GOT3 (cell line): ENCODE measurements around the gene USP49.
"Not testable (repeated sequence)": the region's sequence is repeated elsewhere in the genome, so short reads cannot be mapped to it uniquely, and the experiment has no call there.

Experiments
- DNase-seq: peaks from one replicate; lab custom pipeline; 2025; ENCODE audit warnings: mixed read lengths; lab: John Stamatoyannopoulos, UW

Gene USP49

DNA sequence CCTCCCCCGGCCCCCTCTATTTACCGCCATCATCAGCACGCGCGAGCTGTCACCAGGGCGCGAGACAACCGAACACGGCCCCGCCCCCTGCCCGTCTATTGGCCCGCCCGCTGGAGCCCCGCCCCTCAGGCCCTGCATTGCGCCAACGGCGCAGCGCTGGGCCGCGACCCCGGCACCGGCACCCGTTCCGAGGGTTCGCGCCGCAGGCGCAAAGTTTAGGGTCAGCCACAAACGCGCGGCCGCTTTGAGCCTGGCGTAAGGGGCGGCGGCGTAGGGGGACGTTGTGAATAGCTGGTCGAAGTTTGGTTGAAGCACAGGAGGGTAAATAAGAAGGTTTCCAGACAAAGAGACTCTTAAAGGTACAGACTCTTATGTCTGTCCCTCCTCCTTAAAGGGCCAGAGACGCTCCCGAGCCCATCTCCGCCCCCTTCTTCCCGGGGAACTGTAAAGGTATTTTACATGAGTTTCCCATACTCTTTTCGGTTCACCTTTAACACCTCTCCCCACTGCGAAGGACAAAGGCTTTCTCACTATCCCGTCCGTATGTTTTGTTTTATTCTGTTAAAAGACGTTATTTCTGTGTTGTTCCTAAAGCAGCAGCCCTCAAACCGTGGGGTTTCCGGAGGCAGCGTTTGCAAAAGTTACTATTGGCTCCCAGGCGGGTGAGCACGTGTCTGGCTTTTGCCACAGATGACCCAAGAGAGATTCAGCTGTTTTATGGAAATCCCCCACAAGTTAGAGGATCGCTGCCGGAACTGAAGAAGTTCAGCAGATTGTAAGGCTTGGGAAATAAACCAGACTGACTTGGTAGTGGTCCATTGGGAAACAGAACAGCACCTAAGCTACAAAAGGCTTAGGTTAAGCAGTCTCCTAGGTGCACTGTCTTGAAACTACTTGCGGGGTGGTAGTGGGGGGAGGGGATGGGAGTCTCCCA lies at the start of gene USP49:
USP49 (minus strand) TSS at position 76 of the 934 bp plus-strand sequence. CDS start 88,392 bp downstream, outside the sequence.
- peak; percentile 42 for DNase-seq

DNA sequence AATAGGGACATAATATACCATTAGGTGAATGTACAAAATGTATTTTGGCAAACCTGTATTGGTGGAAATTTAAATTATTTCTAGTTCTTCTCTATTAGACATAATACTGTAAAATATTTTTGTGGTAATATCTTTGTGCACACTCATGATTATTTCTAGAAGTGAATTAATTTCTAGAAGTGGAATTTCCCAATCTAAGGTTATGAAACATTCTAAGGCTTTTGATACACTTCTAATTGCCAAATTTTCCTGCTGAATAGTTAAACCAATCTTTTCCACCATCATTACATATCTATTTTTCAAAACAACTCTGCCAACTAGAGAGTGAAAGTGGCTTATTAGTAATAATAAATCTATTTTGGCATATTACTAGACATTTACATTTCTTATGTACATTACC lies 48.3 kb upstream of the USP49 start:
- no peak for DNase-seq

DNA sequence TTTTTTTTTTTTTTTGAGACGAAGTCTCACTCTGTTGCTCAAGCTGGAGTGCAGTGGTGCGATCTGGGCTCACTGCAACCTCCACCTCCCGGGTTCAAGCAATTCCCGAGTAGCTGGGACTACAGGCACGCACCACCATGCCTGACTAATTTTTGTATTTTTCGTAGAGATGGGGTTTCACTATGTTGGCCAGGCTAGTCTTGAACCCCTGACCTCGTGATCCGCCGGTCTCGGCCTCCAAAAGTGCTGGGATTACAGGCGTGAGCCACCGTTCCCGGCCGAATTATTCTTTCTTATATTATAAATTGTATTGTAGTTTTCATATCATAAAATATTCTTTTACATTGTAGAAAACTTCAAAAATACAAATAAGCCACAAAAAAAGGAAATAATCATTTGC lies 47.7 kb upstream of the USP49 start:
- not testable (repeated sequence) for DNase-seq

DNA sequence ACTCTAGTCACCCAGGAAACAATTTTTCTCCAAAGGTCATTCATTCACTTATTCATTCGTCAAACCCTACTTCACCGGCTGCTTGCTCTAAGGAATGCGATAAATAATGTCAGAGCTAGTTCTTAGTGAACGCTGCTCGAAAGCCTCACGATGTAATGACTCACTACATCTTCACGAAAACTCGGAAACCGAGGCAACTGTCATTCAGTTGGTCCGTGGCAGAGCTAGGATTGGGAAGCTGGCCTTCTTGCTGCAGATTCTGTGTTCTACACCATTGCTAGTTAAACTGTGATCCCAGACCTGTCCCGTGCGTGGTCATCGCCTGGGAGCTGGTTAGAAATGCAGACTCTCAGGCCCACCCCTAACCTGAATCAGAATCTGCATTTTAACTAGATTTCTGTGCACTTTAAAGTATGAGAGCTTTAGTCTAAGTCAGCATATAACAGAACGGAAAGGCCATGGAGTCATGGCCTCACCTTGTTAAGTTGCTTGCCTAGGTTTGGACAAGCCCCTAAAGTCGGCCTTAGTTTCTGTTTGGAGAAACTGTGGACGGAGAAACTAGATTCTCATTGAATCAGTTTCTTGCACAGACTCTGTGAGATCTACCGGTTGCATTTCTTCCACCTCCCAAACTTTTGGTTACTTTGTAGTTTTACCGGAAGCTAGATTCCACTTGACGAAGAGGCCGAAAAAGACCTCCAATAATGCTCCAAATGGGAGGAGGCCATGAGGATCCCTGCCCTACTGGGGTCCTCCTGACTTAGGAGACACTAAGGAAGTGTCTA lies 47.1 kb upstream of the USP49 start:
- DNase-seq = no peak

DNA sequence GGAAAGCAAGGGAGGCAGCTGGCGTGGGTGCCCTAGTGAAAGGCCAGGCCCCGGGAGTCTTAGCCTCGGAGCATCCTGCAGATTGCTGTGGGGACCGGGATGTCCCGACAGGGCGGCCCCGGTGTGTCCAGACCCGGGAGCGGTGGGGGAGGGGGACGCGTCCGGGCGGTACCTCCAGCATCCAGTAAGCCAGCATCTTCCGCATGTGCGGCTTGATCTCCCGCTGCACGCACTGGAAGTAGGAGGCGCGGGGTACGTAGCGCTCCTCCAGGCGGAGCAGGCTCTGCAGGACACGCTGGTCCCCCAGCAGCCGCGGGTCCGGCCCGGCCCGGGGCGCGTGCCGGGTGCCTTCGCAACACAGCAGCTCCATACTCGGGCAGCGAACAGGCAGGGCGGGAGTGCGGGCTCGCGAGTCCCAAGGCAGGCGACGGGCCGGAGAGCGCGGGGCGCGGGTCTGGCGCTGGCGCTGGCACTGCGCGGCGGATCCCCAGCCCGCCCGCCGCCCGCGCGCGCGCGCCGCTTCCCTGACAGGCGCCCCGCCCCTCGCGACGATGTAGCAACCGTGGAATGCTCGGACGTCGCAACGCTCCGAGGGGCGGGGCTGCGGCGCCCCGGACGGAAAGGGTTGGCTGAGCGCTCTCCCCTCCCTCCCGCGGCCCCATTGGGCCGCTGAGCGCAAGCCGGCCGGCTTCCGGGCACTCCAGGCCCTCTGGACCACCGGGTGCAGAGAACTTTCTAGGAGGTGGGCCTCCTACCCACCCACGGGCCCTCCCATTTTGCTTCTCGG lies 46.3 kb upstream of the USP49 start, which contains the start of gene CCND3:
CCND3 (minus strand) TSS at position 529 of the 787 bp plus-strand sequence; CDS start at position 370, 159 bp downstream.
- DNase-seq = peak; percentile 67

DNA sequence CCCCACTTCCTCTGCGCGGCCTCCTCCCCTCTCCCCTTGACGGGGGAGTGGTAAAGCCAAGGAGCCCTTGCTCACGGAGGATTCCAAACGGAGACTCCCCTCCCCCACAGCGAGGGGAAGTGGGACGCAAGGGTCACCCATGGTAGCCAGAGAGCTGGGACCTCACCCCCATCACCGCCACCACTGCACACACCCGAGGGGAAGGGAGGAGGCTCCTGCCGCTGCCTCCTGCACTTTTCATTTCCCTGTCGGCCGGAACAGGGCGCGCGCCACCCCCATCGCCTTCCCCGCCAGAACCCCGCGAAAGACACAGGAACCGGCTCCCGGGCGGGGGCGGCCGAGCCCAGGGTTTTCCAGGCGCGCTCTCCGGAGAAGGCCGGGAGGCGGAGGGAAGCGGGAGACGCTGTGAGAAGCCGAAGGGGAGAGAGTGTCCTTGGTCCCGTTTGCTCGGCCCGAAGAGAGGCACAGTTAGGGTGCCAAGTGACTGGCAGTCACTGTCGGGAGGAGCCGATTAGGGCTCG lies 45.6 kb upstream of the USP49 start:
- no peak for DNase-seq

DNA sequence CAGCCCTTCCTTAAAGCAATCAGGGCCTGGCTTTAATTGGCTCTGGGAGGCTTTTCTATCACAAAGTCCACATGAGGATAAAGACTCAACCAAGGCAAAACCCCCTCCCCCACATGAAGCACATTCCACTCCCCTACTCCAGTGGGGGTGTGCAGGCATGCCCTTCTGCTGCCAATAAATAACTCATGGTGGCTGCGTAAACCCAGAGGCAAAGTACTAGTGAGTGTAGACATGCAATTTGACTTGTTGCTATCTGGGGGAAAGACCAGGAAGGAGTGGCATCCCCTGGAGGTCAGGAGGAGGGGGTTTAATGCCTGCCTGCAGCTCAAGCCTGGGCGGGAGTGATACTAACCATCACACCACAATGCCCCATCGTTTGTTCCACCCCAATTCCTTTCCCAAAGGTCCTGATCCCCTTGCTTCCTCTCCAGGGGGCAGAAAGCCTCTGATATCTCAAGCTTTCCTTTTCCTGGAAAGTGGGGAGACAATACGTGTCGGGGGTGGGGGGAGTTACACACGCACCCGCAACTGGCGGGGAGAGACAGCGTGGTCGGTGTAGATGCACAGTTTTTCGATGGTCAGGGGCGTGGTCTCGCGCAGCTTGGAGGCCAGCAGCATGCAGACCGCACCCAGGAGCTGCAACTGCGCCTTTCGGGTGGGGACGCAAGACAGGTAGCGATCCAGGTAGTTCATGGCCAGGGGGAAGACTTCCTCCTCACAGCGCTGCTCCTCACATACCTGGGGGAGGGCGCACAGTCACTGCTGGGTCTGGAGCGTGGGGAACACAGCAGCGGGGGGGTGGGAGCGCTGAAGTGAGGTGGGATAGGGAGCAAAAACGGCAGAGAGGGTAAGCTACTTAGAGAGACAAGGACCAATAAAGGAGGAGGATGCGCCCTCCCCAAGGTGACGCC lies 44.9 kb upstream of the USP49 start:
- peak; percentile 6 for DNase-seq

DNA sequence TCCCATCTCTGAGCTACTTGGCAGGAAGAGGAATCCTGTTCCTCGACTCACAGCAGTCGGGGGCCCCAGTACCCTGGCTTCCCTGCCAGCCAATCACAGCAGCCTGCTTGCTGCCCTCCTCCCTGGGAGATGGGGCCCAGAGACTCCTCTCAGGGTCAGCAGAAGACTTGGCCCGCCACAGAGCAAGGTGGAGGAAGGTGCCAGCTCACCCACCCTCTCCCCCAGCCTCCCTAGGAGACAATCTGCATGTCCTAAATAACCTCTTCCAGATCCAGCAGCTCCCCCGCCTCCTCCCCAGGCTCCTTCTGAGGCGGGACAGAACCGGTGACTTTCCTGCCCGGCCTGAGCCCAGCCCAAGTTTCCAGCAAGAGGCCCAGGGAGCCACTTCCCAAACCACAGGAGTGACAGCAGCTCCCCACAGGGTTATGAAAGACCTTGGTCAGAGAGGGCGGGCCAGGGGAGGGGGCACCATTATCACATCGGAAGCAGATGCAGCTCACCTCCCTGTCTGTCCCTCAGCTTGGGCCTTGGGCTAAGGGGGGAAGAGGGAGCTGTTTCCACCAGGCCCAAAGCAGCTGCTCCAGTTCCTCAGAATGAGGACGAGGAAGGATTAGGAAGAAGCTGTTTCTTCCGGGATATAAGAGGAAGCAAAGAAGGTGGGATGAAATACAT lies 44.1 kb upstream of the USP49 start:
- no peak for DNase-seq

DNA sequence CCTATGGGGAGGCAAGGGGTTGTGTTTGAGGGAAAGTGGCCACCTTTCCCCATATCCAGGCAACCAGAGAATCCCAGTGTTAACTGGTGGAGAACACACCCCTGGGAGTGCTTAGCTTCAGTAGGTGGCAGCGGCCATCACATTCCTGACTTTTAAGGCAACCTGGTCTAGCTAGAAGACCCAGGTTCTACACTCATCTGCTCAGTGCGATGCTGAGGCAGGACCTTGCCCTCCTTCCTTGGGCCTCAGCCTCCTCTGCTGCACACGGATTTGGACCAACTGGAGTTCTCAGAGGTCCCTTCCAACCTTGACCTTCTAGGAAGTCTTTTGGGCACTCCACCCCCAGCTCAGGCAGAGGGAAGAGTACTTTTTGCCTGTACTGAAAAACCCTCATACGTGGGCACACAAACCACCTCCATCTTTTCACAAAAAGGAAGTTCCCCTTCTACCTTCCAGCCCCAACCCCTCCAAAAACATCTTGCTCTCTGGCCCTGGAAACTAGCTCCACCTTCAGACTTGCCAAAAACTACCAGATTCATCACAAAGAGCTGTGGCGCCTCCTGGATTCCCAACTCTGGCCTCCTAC lies 43.5 kb upstream of the USP49 start:
- no peak for DNase-seq

DNA sequence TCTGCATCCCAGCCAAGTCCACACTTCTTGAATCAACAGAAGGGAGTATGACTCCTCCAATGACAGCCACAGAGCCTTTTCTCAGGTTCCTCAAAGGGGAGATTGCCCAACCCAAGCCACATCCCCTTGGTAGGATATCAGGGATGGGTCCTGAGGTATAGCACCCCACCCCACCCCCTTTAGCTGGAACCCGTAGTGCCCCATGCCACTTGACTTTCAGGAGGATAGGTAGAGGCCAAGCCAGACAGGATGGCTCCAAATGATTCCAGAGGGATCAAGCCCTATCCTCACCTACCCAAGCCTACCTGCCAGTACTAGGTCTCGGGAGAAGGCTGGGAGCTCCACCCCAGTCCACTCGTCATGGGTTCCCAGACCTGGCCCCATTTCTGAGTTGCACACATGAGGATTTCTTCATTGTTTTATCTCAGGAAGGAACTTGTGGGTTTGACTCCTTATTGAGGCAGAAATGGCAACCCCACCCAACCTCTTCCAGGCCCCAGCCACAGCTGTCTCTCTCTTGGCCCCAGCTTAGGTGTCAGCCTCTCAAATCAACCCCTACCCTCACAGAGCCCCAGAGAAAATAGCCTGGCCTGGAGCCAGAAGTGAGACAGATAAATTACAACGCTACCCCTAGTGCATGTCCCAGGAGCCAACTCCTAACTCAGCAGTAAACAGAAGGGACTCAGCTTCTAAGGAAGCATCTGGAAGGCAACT lies 42.8 kb upstream of the USP49 start:
- DNase-seq = no peak

DNA sequence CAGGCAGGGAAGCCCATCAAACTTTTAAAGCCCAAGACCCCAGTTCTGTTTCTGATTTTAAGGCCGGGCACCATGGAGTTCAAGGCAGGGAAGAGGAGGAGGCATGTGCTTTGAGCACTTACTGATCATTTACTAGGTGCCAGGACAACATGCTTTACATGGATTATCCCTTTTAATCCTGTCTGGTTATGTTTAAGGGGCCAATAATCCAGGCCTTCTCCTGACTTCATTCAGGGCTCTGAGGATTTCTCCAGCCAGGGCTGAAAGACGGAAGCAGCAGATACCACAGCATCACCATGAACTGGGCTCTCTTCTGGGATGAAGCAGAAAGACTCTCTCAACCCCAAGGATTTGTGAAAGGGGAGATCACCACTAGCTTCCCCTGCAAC lies 42.3 kb upstream of the USP49 start:
- DNase-seq = no peak

DNA sequence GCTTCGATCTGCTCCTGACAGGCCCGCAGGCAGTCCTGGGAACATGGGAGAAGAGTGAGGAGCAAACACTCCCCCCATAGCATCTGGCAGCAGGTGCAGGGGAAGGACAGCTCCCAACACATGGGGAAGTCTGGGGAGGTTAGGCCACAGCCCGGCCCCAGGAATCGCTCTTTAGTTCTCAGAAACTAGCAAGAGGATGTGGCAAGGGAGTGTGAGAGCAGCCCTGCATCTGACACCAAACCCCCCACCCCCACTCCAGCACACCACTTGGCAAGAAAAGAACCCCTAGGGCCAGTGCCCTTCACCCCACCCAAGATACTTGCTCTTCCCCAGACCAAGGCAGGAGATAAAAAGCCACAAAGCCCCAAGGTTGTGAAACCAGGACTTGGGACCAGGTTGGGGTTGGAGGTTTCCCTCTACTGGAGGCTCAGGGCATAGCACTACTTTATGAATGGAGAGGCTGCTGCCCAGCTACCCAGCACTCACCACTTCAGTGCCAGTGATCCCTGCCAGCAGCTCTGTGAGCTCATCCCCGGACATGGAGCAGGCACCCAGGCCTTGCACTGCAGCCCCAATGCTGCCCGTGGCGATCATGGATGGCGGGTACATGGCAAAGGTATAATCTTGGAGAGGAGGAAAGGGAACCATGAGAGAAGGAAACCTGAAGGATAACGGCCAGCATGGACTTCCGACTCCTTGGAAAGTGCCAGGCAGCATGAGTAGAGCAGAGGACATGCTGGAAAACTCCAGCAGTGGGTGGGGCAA lies 41.1 kb upstream of the USP49 start:
- peak; percentile 45 for DNase-seq

DNA sequence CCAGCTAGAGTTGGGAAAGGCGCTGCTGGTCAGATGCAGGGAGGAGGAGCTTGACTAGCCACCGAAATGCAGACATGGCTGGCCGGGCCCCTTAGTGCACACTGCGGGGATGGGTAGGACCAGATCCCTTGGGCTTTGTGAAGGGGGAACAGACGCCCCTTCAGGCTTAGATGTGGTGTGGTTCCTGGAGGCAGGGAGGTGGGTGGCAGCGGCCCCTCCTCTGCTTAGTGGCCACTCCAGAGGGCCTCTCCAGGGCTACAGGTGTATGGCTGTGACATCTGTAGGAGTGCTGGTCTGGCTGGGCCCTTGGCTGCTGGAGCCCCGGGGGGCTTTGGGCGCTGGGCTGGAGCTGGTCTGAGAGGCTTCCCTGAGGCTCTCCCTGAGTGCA lies 40.5 kb upstream of the USP49 start:
- no peak for DNase-seq

DNA sequence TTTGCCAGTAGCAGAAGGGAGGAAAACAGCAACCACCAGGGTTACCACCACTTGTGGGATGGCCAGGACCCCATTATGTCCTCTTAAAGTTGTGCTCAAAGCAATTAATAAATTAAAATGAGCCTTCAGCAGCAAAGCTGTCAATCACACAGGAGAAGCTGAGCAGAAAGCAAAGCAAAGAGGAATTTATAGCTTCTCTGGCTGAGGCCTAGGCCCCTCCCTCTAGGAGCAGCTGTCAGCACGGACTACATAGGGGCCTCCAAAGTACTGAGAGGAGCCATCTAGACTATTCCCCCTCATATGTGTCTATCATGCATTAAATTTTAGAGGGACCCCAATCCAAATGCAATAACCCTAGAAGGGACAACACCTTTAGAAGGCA lies 40.0 kb upstream of the USP49 start:
- no peak for DNase-seq

DNA sequence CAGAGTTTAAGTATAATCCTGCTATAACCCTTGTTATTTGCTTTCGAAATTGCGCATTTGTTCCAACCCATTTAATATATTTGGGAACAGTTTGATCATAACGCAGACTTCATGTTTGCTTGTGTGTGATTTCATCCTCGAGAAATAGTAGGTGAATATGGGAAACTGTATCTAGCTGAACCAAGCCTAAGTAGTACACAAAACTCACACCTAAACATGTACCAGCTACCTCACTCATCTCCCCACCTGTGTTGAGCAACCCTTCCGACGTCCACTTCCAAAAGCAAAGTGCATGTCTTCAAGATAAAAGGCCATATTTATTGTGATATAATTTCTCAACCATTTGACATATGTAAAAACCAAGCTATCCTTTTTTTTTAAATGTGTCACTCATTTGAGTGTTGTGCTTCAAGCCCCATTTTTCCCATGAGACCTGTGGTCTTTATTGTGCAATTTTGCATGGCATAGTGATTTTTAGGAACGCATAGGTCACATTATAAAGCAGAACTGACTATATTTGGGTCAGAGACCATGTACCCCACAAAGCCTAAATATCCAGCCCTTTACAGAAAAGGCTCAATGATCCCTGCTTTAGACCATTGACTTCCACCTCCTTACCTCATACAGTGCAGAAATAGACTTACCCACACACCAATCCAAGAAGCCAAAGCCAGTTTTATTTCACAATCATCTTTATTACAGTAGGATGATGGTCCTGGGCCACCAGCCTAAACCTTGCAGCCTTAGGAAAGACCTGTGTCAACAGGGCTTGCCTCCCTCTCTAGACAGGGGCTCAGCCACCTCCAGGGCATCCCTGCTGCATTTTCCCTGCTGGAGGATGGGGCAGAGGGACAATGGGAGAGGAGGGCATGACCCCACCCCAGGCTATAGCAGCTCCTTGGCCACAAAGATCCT lies 39.4 kb upstream of the USP49 start:
- no peak for DNase-seq

DNA sequence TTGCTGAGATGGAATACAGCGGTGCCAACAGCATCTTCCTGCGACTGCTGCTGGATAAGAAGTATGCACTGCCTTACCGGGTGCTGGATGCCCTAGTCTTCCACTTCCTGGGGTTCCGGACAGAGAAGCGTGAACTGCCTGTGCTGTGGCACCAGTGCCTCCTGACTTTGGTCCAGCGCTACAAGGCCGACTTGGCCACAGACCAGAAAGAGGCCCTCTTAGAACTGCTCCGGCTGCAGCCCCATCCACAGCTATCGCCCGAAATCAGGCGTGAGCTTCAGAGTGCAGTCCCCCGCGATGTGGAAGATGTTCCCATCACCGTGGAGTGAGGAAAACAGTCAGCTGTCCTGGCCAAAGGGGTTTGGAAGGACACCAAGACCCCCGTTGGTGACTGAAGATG lies 37.2 kb upstream of the USP49 start:
- no peak for DNase-seq

DNA sequence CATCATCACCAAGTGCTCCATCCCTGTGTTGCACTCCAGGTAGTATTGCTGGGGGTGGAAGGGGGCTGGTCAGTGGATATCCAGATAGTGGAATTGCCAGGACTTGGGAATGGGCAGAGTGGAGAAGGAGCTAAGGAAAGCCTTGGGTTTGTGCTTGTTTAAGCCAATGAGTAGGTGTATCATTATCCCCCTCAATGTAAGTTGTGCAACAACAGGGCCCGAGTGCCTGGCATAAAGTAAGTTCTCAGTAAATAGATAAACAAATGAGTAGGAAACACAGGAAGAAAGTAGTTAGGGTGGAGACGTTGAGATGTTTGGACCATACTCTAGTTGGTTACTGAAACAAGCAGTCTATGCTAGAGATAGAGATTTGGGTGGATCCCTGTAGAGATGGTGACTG lies 36.6 kb upstream of the USP49 start:
- no peak for DNase-seq
